Stomach smooth muscle (tissue), 2 donors: Measurements from ENCODE around the gene ARL15.
"Not testable (repeated sequence)": the region's sequence is repeated elsewhere in the genome, so short reads cannot be mapped to it uniquely, and the experiment has no call there.

Experiments used
- H3K27ac ChIP-seq: one replicate; pipeline ENCODE4 v1.7.0; 2013; ENCODE audit warnings: mild to moderate bottlenecking, low read length, inconsistent platforms
- H3K27me3 ChIP-seq, 2 donors: one replicate each; pipeline ENCODE4 v1.7.0; 2013; ENCODE audit warnings: low read length in 2 of 2; ENCODE audit not compliant: insufficient read depth in 2 of 2, control insufficient read depth in 1 of 2
- H3K36me3 ChIP-seq, 2 donors: one replicate each; pipeline ENCODE4 v1.7.0; 2013; ENCODE audit warnings: low read length in 2 of 2; ENCODE audit not compliant: control insufficient read depth in 2 of 2, insufficient read depth in 2 of 2
- H3K4me1 ChIP-seq: one replicate; pipeline ENCODE4 v1.7.0; 2013; ENCODE audit warnings: low read length; ENCODE audit not compliant: control insufficient read depth, insufficient read depth
- H3K4me3 ChIP-seq, 2 donors: one replicate each; pipeline ENCODE4 v1.7.0; 2013; ENCODE audit warnings: low read length in 2 of 2
- H3K9ac ChIP-seq, 2 donors: one replicate each; pipeline ENCODE4 v1.7.0; 2013; ENCODE audit warnings: low read length in 2 of 2, mild to moderate bottlenecking in 1 of 2
- H3K9me3 ChIP-seq, 2 donors: one replicate each; pipeline ENCODE4 v1.7.0; 2013; ENCODE audit warnings: low read length in 2 of 2; ENCODE audit not compliant: control insufficient read depth in 2 of 2
- donor health status: healthy.
- donor health status: Pancreatic carcinoma.

Gene ARL15

GRCh38 chr5:54080831-54081230, 229.5 kb downstream of the ARL15 start:
- no peaks in the 10 kb centered on the region for H3K4me1 ChIP-seq
- no peak overlapping the region for H3K4me3 ChIP-seq
- no peak overlapping the region for H3K9ac ChIP-seq
- no peaks in the 10 kb centered on the region for H3K36me3 ChIP-seq
- H3K9me3 ChIP-seq, result no peaks in the 10 kb centered on the region
- no peak overlapping the region for H3K27ac ChIP-seq
- no peaks in the 10 kb centered on the region for H3K27me3 ChIP-seq

- Histone ChIP-seq H3K36me3 (no peaks in the 10 kb centered on the region), H3K4me3 (no peak overlapping the region), H3K9me3 (no peaks in the 10 kb centered on the region), H3K27me3 (no peaks in the 10 kb centered on the region), H3K4me1 (no peaks in the 10 kb centered on the region), H3K9ac (no peak overlapping the region), H3K27ac (no peak overlapping the region)
Measured at GRCh38 chr5:54073735-54074134, 236.6 kb downstream of the ARL15 start.

- Histone ChIP-seq H3K9ac (no peak overlapping the region), H3K36me3 (no peaks in the 10 kb centered on the region), H3K4me1 (no peaks in the 10 kb centered on the region), H3K4me3 (no peak overlapping the region), H3K9me3 (no peaks in the 10 kb centered on the region), H3K27me3 (no peaks in the 10 kb centered on the region), H3K27ac (no peak overlapping the region)
Measured at GRCh38 chr5:54073131-54073530, 237.2 kb downstream of the ARL15 start.

GRCh38 chr5:54066433-54066832, 243.9 kb downstream of the ARL15 start:
- H3K36me3 ChIP-seq, result no peaks in the 10 kb centered on the region
- no peak overlapping the region for H3K4me3 ChIP-seq
- H3K4me1 ChIP-seq, result no peaks in the 10 kb centered on the region
- no peaks in the 10 kb centered on the region for H3K9me3 ChIP-seq
- no peaks in the 10 kb centered on the region for H3K27me3 ChIP-seq
- H3K9ac ChIP-seq, result no peak overlapping the region
- H3K27ac ChIP-seq, result no peak overlapping the region

GRCh38 chr5:54063817-54064216, 246.6 kb downstream of the ARL15 start:
- no peaks in the 10 kb centered on the region for H3K36me3 ChIP-seq
- H3K9ac ChIP-seq, result no peak overlapping the region
- no peaks in the 10 kb centered on the region for H3K9me3 ChIP-seq
- H3K4me1 ChIP-seq, result no peaks in the 10 kb centered on the region
- H3K27me3 ChIP-seq, result no peaks in the 10 kb centered on the region
- no peak overlapping the region for H3K4me3 ChIP-seq
- H3K27ac ChIP-seq, result no peak overlapping the region

- no peaks in the 10 kb centered on the region for H3K36me3 ChIP-seq
- H3K9ac ChIP-seq, result no peak overlapping the region
- no peaks in the 10 kb centered on the region for H3K9me3 ChIP-seq
- H3K27ac ChIP-seq, result no peak overlapping the region
- no peak overlapping the region for H3K4me3 ChIP-seq
- H3K27me3 ChIP-seq, result no peaks in the 10 kb centered on the region
- no peaks in the 10 kb centered on the region for H3K4me1 ChIP-seq
Measured at GRCh38 chr5:54062958-54063357, 247.4 kb downstream of the ARL15 start.

- not testable (repeated sequence) for H3K4me3 ChIP-seq, H3K4me1 ChIP-seq, H3K36me3 ChIP-seq, H3K9ac ChIP-seq, H3K9me3 ChIP-seq, H3K27me3 ChIP-seq, H3K27ac ChIP-seq
Measured at GRCh38 chr5:54060919-54061318, 249.5 kb downstream of the ARL15 start.

GRCh38 chr5:54049963-54050362, 260.4 kb downstream of the ARL15 start:
- Histone ChIP-seq H3K4me3 (no peak overlapping the region), H3K9me3 (no peaks in the 10 kb centered on the region), H3K36me3 (no peaks in the 10 kb centered on the region), H3K9ac (no peak overlapping the region), H3K27ac (no peak overlapping the region), H3K4me1 (peaks cover 4% of the 10 kb centered on the region), H3K27me3 (no peaks in the 10 kb centered on the region)

GRCh38 chr5:54049144-54049543, 261.2 kb downstream of the ARL15 start:
- H3K9me3 ChIP-seq, result no peaks in the 10 kb centered on the region
- H3K9ac ChIP-seq, result no peak overlapping the region
- H3K36me3 ChIP-seq, result no peaks in the 10 kb centered on the region
- H3K4me1 ChIP-seq, result peaks cover 4% of the 10 kb centered on the region
- H3K27me3 ChIP-seq, result no peaks in the 10 kb centered on the region
- no peak overlapping the region for H3K4me3 ChIP-seq
- H3K27ac ChIP-seq, result no peak overlapping the region

- H3K9ac ChIP-seq, result no peak overlapping the region
- H3K4me1 ChIP-seq, result peaks cover 4% of the 10 kb centered on the region
- H3K36me3 ChIP-seq, result no peaks in the 10 kb centered on the region
- no peak overlapping the region for H3K27ac ChIP-seq
- H3K4me3 ChIP-seq, result no peak overlapping the region
- H3K9me3 ChIP-seq, result no peaks in the 10 kb centered on the region
- no peaks in the 10 kb centered on the region for H3K27me3 ChIP-seq
Measured at GRCh38 chr5:54045077-54045792, 265.1 kb downstream of the ARL15 start.

- not testable (repeated sequence) for H3K4me3 ChIP-seq, H3K27ac ChIP-seq, H3K9ac ChIP-seq, H3K36me3 ChIP-seq, H3K27me3 ChIP-seq, H3K9me3 ChIP-seq, H3K4me1 ChIP-seq
Measured at GRCh38 chr5:54044276-54044675, 266.1 kb downstream of the ARL15 start.
